ENCODE data around the gene MDFIC2.
"Not testable (repeated sequence)": the region's sequence is repeated elsewhere in the genome, so short reads cannot be mapped to it uniquely, and the experiment has no call there.

DNA sequence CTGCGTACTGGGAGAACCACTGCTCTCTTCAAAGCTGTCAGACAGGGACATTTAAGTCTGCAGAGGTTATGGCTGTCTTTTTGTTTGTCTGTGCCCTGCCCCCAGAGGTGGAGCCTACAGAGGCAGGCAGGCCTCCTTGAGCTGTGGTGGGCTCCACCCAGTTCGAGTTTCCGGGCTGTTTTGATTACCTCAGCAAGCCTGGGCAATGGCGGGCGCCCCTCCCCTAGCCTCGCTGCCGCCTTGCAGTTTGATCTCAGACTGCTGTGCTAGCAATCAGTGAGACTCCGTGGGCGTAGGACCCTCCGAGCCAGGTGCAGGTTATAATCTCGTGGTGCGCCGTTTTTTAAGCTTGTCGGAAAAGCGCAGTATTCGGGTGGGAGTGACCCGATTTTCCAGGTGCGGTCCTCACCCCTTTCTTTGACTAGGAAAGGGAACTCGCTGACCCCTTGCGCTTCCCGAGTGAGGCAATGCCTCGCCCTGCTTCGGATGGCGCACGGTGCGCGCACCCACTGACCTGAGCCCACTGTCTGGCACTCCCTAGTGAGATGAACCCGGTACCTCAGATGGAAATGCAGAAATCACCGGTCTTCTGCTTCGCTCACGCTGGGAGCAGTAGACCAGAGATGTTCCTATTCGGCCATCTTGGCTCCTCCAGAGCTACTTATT lies 21.9 kb downstream of the MDFIC2 start:
- TF ChIP-seq, protein P1, sequence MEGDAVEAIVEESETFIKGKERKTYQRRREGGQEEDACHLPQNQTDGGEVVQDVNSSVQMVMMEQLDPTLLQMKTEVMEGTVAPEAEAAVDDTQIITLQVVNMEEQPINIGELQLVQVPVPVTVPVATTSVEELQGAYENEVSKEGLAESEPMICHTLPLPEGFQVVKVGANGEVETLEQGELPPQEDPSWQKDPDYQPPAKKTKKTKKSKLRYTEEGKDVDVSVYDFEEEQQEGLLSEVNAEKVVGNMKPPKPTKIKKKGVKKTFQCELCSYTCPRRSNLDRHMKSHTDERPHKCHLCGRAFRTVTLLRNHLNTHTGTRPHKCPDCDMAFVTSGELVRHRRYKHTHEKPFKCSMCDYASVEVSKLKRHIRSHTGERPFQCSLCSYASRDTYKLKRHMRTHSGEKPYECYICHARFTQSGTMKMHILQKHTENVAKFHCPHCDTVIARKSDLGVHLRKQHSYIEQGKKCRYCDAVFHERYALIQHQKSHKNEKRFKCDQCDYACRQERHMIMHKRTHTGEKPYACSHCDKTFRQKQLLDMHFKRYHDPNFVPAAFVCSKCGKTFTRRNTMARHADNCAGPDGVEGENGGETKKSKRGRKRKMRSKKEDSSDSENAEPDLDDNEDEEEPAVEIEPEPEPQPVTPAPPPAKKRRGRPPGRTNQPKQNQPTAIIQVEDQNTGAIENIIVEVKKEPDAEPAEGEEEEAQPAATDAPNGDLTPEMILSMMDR (conservative IDR thresholded peaks at IDR 0.05; ENCODE audit: low read depth in 2 of 2): not testable (repeated sequence)
- TF ChIP-seq EZH2 (IDR thresholded peaks at IDR 0.05; ENCODE audit: low read depth, unreplicated experiment); POLR2AphosphoS5 (IDR thresholded peaks at IDR 0.05; ENCODE audit: low read depth): not testable (repeated sequence)
- TF ChIP-seq, protein P2, sequence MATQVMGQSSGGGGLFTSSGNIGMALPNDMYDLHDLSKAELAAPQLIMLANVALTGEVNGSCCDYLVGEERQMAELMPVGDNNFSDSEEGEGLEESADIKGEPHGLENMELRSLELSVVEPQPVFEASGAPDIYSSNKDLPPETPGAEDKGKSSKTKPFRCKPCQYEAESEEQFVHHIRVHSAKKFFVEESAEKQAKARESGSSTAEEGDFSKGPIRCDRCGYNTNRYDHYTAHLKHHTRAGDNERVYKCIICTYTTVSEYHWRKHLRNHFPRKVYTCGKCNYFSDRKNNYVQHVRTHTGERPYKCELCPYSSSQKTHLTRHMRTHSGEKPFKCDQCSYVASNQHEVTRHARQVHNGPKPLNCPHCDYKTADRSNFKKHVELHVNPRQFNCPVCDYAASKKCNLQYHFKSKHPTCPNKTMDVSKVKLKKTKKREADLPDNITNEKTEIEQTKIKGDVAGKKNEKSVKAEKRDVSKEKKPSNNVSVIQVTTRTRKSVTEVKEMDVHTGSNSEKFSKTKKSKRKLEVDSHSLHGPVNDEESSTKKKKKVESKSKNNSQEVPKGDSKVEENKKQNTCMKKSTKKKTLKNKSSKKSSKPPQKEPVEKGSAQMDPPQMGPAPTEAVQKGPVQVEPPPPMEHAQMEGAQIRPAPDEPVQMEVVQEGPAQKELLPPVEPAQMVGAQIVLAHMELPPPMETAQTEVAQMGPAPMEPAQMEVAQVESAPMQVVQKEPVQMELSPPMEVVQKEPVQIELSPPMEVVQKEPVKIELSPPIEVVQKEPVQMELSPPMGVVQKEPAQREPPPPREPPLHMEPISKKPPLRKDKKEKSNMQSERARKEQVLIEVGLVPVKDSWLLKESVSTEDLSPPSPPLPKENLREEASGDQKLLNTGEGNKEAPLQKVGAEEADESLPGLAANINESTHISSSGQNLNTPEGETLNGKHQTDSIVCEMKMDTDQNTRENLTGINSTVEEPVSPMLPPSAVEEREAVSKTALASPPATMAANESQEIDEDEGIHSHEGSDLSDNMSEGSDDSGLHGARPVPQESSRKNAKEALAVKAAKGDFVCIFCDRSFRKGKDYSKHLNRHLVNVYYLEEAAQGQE (IDR thresholded peaks at IDR 0.05; ENCODE audit: unreplicated experiment): not testable (repeated sequence)
